Neuronal stem cell (in vitro differentiated cells): ENCODE results near the gene CFAP54.

Experiments
- DNase-seq: peaks from one replicate; pipeline ENCODE4 v3.0.0-alpha.2; 2013; ENCODE audit warnings: low spot score
- H2AFZ ChIP-seq: one replicate; pipeline ENCODE4 v1.6.1; 2013; ENCODE audit warnings: mild to moderate bottlenecking, low read length, inconsistent platforms
- H2AK5ac ChIP-seq: 2 replicates; pipeline ENCODE4 v1.6.1; 2013; ENCODE audit warnings: low read depth, mild to moderate bottlenecking, inconsistent platforms, low read length, moderate library complexity, mixed read lengths
- H2BK120ac ChIP-seq: 2 replicates; pipeline ENCODE4 v1.6.1; 2013; ENCODE audit warnings: low read depth, mild to moderate bottlenecking, inconsistent platforms, low read length, moderate library complexity, mixed read lengths
- H2BK12ac ChIP-seq: one replicate; pipeline ENCODE4 v1.6.1; 2013; ENCODE audit warnings: low read length, inconsistent platforms
- H2BK15ac ChIP-seq: 2 replicates; pipeline ENCODE4 v1.6.1; 2013; ENCODE audit warnings: mild to moderate bottlenecking, low read length, inconsistent platforms, mixed read lengths
- H2BK5ac ChIP-seq: one replicate; pipeline ENCODE4 v1.6.1; 2013; ENCODE audit warnings: inconsistent platforms, mild to moderate bottlenecking, low read length, moderate library complexity
- H3K14ac ChIP-seq: one replicate; pipeline ENCODE4 v1.6.1; 2013; ENCODE audit warnings: low read length, inconsistent platforms
- H3K18ac ChIP-seq: 2 replicates; pipeline ENCODE4 v1.6.1; 2013; ENCODE audit warnings: low read length, inconsistent platforms
- H3K23ac ChIP-seq: 2 replicates; pipeline ENCODE4 v1.6.1; 2013; ENCODE audit warnings: low read depth, mild to moderate bottlenecking, mixed read lengths, low read length, inconsistent platforms; ENCODE audit not compliant: poor library complexity
- H3K27ac ChIP-seq: replicated peaks from 3 replicates; pipeline ENCODE4 v1.5.1; 2013; ENCODE audit warnings: low read length, inconsistent platforms
- H3K27me3 ChIP-seq, 3 experiments: 2 replicates each; pipeline ENCODE4 v1.6.1; 2013; ENCODE audit warnings: low read length in 3 of 3, mild to moderate bottlenecking in 2 of 3, inconsistent platforms in 1 of 3, low read depth in 1 of 3, mixed read lengths in 1 of 3, moderate library complexity in 1 of 3; ENCODE audit not compliant: control insufficient read depth in 3 of 3, insufficient read depth in 3 of 3
- H3K36me3 ChIP-seq, 2 donors: replicated peaks in 1 of 2; 2 replicates each; pipeline ENCODE4 v1.6.1; 2013; ENCODE audit warnings: low read length in 2 of 2; ENCODE audit not compliant: control insufficient read depth in 2 of 2, insufficient read depth in 2 of 2
- H3K4ac ChIP-seq: 2 replicates; pipeline ENCODE4 v1.6.1; 2013; ENCODE audit warnings: inconsistent platforms, mild to moderate bottlenecking, low read length, moderate library complexity
- H3K4me1 ChIP-seq, 2 donors: 1 replicate in 1 of 2; 2 replicates in 1 of 2; pipeline ENCODE4 v1.6.1; 2013; ENCODE audit warnings: low read length in 2 of 2, low read depth in 1 of 2; ENCODE audit not compliant: control insufficient read depth in 2 of 2, insufficient read depth in 1 of 2
- H3K4me2 ChIP-seq: one replicate; pipeline ENCODE4 v1.6.1; 2013; ENCODE audit warnings: mild to moderate bottlenecking, low read length, inconsistent platforms; ENCODE audit not compliant: insufficient read depth, poor library complexity, severe bottlenecking
- H3K4me3 ChIP-seq, 2 donors: 2 replicates each; pipeline ENCODE4 v1.5.1; 2013; ENCODE audit warnings: low read length in 2 of 2, mild to moderate bottlenecking in 2 of 2, inconsistent platforms in 1 of 2, moderate library complexity in 1 of 2
- H3K79me1 ChIP-seq: one replicate; pipeline ENCODE4 v1.6.1; 2013; ENCODE audit warnings: low read depth, mild to moderate bottlenecking, inconsistent platforms, low read length, moderate library complexity
- H3K9ac ChIP-seq: one replicate; pipeline ENCODE4 v1.6.1; 2013; ENCODE audit warnings: mild to moderate bottlenecking, low read depth, low read length, inconsistent platforms; ENCODE audit not compliant: poor library complexity
- H3K9me3 ChIP-seq, 2 donors: replicated peaks in 1 of 2; 2 replicates each; pipeline versions ENCODE3 to v1.6.1; 2013; ENCODE audit warnings: low read length in 2 of 2, mild to moderate bottlenecking in 2 of 2, inconsistent platforms in 1 of 2, low read depth in 1 of 2, mixed read lengths in 1 of 2, moderate library complexity in 1 of 2; ENCODE audit not compliant: control insufficient read depth in 2 of 2, insufficient read depth in 1 of 2
- H4K8ac ChIP-seq: one replicate; pipeline ENCODE4 v1.6.1; 2013; ENCODE audit warnings: low read depth, mild to moderate bottlenecking, inconsistent platforms, low read length, moderate library complexity
- H4K91ac ChIP-seq: one replicate; pipeline ENCODE4 v1.6.1; 2013; ENCODE audit warnings: low read length, low read depth, mild to moderate bottlenecking, inconsistent platforms; ENCODE audit not compliant: poor library complexity
- WGBS, 2 donors: extraction: QIAGEN DNeasy Blood & Tissue Kit; methylation state at CpG; one replicate each; pipeline ENCODE4 v1.1.7; 2013; ENCODE audit warnings: missing lambda C conversion rate in 2 of 2, mixed read lengths in 1 of 2; ENCODE audit not compliant: insufficient read length in 2 of 2, insufficient replicate concordance in 1 of 2; ENCODE audit errors: extremely low coverage in 2 of 2; 5-methylcytosine and 5-hydroxymethylcytosine counted together

The CFAP54 gene

GRCh38 chr12:96810057-96810456, 320.7 kb downstream of the CFAP54 start:
- no peak overlapping the region for H4K91ac ChIP-seq
- no peak overlapping the region for H3K4me3 ChIP-seq
- H3K27me3 ChIP-seq, result no peaks in the 10 kb centered on the region
- no peak overlapping the region for H2AK5ac ChIP-seq
- no CpG with 5 or more reads among the region's 2 CpGs for WGBS, 2 donors
- H3K14ac ChIP-seq, result no peak overlapping the region
- no peak overlapping the region for H2BK15ac ChIP-seq
- no peak for DNase-seq
- H2BK12ac ChIP-seq, result no peak overlapping the region
- H2AFZ ChIP-seq, result peak overlapping the region; percentile 64
- H3K79me1 ChIP-seq, result no peaks in the 10 kb centered on the region
- peaks cover 2 to 9% of the 10 kb centered on the region in 2 donors for H3K4me1 ChIP-seq
- no peak overlapping the region for H3K4ac ChIP-seq
- H3K4me2 ChIP-seq, result no peak overlapping the region
- H3K18ac ChIP-seq, result no peak overlapping the region
- H2BK5ac ChIP-seq, result no peak overlapping the region
- no peak overlapping the region for H3K23ac ChIP-seq
- no peaks in the 10 kb centered on the region for H3K36me3 ChIP-seq
- no peak overlapping the region for H2BK120ac ChIP-seq
- no peak overlapping the region for H4K8ac ChIP-seq
- no peak overlapping the region for H3K9ac ChIP-seq
- H3K9me3 ChIP-seq, result peaks cover 0 to 3% of the 10 kb centered on the region in 2 donors
- H3K27ac ChIP-seq, result peak overlapping the region; percentile 27

DNA sequence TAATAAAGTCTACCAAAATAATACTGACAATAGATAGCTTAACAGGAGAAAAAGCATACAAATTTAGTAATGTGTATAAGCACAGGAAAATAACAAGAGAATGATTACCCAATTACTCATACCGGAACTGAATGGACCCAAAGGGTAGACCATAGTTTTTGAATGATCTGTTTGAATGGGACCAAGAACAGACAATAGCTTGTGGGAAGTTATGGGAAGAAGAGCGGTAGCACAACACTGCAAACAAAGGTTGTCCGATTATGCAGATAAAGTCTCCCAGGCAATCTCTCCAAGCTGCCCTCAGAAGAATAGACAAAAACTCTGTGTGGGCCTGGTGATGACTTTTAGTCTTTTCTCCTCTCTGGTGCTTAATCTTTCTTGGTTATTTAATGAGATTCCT, 321.1 kb downstream of the CFAP54 start:
- no peak overlapping the region for H2AK5ac ChIP-seq
- H3K4ac ChIP-seq, result no peak overlapping the region
- H3K14ac ChIP-seq, result no peak overlapping the region
- H2BK5ac ChIP-seq, result no peak overlapping the region
- no peak overlapping the region for H4K91ac ChIP-seq
- no CpG with 5 or more reads among the region's 3 CpGs for WGBS, 2 donors
- H4K8ac ChIP-seq, result no peak overlapping the region
- H3K27ac ChIP-seq, result peak overlapping the region; percentile 61
- no peak overlapping the region for H2BK15ac ChIP-seq
- H3K23ac ChIP-seq, result no peak overlapping the region
- no peak for DNase-seq
- peak overlapping the region; percentile 64 for H2AFZ ChIP-seq
- H3K18ac ChIP-seq, result no peak overlapping the region
- peaks cover 0 to 3% of the 10 kb centered on the region in 2 donors for H3K9me3 ChIP-seq
- no peak overlapping the region for H2BK120ac ChIP-seq
- no peaks in the 10 kb centered on the region for H3K79me1 ChIP-seq
- no peak overlapping the region for H3K9ac ChIP-seq
- no peaks in the 10 kb centered on the region for H3K27me3 ChIP-seq
- H3K4me3 ChIP-seq, result no peak overlapping the region
- H2BK12ac ChIP-seq, result no peak overlapping the region
- peaks cover 2 to 9% of the 10 kb centered on the region in 2 donors for H3K4me1 ChIP-seq
- no peak overlapping the region for H3K4me2 ChIP-seq
- H3K36me3 ChIP-seq, result no peaks in the 10 kb centered on the region

- WGBS, 2 donors, result no CpG with 5 or more reads among the region's 3 CpGs
- no peaks in the 10 kb centered on the region for H3K36me3 ChIP-seq
These were observed 321.7 kb downstream of the CFAP54 start for GRCh38 chr12:96811083-96811482.

DNA sequence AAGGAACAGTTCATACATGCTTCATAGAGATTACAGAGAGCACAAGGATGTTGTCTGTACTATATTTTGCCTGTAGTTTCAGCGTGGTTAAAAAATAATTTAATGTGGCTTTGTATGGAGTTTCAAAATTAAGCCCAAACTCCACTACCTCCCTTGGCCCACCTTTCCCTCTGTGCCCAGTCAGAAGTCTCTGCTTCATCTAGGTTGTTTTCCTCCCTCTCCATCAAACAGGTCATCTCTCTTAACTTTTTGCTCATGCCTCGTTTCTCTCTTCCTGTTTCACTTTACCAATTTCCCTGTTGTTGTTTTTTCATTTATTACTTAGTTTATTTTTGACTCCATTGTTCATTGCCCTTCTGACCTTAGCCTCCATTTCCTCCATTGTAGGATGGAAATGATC, 322.8 kb downstream of the CFAP54 start:
- Histone ChIP-seq H3K4me3 (no peak overlapping the region), H2BK15ac (no peak overlapping the region), H2AFZ (no peak overlapping the region), H3K4me2 (no peak overlapping the region), H3K14ac (no peak overlapping the region), H2AK5ac (no peak overlapping the region), H3K27me3 (no peaks in the 10 kb centered on the region), H4K91ac (no peak overlapping the region), H3K18ac (no peak overlapping the region), H2BK5ac (no peak overlapping the region), H3K9me3 (peaks cover 2 to 3% of the 10 kb centered on the region in 2 donors), H3K36me3 (peaks cover 0 to 3% of the 10 kb centered on the region in 2 donors), H4K8ac (no peak overlapping the region), H3K27ac (no peak overlapping the region), H3K4ac (no peak overlapping the region), H3K79me1 (no peaks in the 10 kb centered on the region), H2BK120ac (no peak overlapping the region), H3K9ac (no peak overlapping the region), H2BK12ac (no peak overlapping the region), H3K4me1 (peaks cover 2 to 9% of the 10 kb centered on the region in 2 donors), H3K23ac (no peak overlapping the region)
- no peak for DNase-seq
- WGBS, 2 donors, result no CpG with 5 or more reads among the region's 2 CpGs

More at GRCh38 chr12:96811083-96811482, 321.7 kb downstream of the CFAP54 start:
- H2BK12ac ChIP-seq, result no peak overlapping the region
- H4K8ac ChIP-seq, result no peak overlapping the region
- no peak for DNase-seq
- H3K4me1 ChIP-seq, result peaks cover 2 to 9% of the 10 kb centered on the region in 2 donors
- no peak overlapping the region for H3K18ac ChIP-seq
- H2AFZ ChIP-seq, result peak overlapping the region; percentile 64
- H3K4me3 ChIP-seq, result no peak overlapping the region
- peak overlapping the region; percentile 61 for H3K27ac ChIP-seq
- H3K14ac ChIP-seq, result no peak overlapping the region
- no peak overlapping the region for H2BK5ac ChIP-seq
- H3K9me3 ChIP-seq, result peaks cover 0 to 3% of the 10 kb centered on the region in 2 donors
- no peak overlapping the region for H3K4me2 ChIP-seq
- no peak overlapping the region for H3K23ac ChIP-seq
- H3K4ac ChIP-seq, result no peak overlapping the region
- no peaks in the 10 kb centered on the region for H3K79me1 ChIP-seq
- H2BK15ac ChIP-seq, result no peak overlapping the region
- no peaks in the 10 kb centered on the region for H3K27me3 ChIP-seq
- H3K9ac ChIP-seq, result no peak overlapping the region
- no peak overlapping the region for H2AK5ac ChIP-seq
- no peak overlapping the region for H2BK120ac ChIP-seq
- H4K91ac ChIP-seq, result no peak overlapping the region
